NCI-H2107 treated with DMSO at 0.1 percent for 48 hours (cell line): ENCODE results near the gene SLC25A17.
"Not testable (repeated sequence)": the region's sequence is repeated elsewhere in the genome, so short reads cannot be mapped to it uniquely, and the experiment has no call there.

Source experiments
- DNase-seq: peaks from one replicate; lab custom pipeline; 2025; ENCODE audit not compliant: unreplicated experiment; lab: John Stamatoyannopoulos, UW

SLC25A17 gene

GRCh38 chr22:40720538-40721256 lies 98.4 kb downstream of the SLC25A17 start:
- no peak for DNase-seq

- DNase-seq = not testable (repeated sequence)
Measured at GRCh38 chr22:40720156-40720537, 99.0 kb downstream of the SLC25A17 start.
